GM12878 (cell line): ENCODE data around the gene NPAS4. TPM values are rescaled to one million over a fixed set of nuclear protein-coding genes. Genes with fewer than 3 reads are reported as not detected.

Source experiments
- ATAC-seq: fragments of 200-7000 bp; cut with Tn5 transposase; 3 replicates; pipeline ENCODE4 v1.9.1; 2020; ENCODE audit warnings: mild to moderate bottlenecking, moderate library complexity
- Bru-seq: library from RNA; stranded (reverse); fragments of 400-500 nt; gene quantifications from one replicate; lab custom pipeline; 2021; lab: Mats Ljungman, UMichigan
- BruChase-seq, 2 experiments: library from RNA; stranded (reverse); fragments of 400-500 nt; gene quantifications; one replicate each; lab custom pipeline; 2021; lab: Mats Ljungman, UMichigan
- BruUV-seq: library from RNA; stranded (reverse); fragments of 400-500 nt; replicated peaks from 2 replicates; lab custom pipeline; 2021; lab: Mats Ljungman, UMichigan
- CTCF ChIA-PET: fragments of 300-600 bp; sonication (Branson Sonifier 250); formaldehyde crosslinking; extraction: SDS; loops from one replicate; lab custom pipeline; 2021; ENCODE audit warnings: inconsistent platforms; lab: Yijun Ruan, JAX
- POLR2A ChIA-PET: fragments of 350-600 bp; formaldehyde crosslinking; extraction: SDS; loops from one replicate; lab custom pipeline; 2021; ENCODE audit warnings: inconsistent platforms; lab: Charles Lee
- RAD21 ChIA-PET: fragments of 300-600 bp; sonication (Branson Sonifier 250); formaldehyde crosslinking; loops from one replicate; lab custom pipeline; 2023; ENCODE audit warnings: antibody characterized with exemption; ENCODE audit not compliant: unreplicated experiment; lab: Charles Lee
- SMC1A ChIA-PET: fragments of 300-600 bp; sonication (Branson Sonifier 250); formaldehyde crosslinking; loops from one replicate; lab custom pipeline; 2023; ENCODE audit not compliant: unreplicated experiment, uncharacterized antibody; lab: Charles Lee
- DNase-seq: peaks from one replicate; pipeline ENCODE4 v3.0.0-alpha.2; 2011; ENCODE audit warnings: low read depth, low spot score
- FAIRE-seq: peaks from 3 replicates; lab custom pipeline; 2011; peaks lifted over from hg19 to GRCh38; lab: Jason Lieb, UNC
- H2AFZ ChIP-seq: 2 replicates; pipeline ENCODE4 v1.6.0; 2011; ENCODE audit warnings: low read depth, low read length, control low read depth; ENCODE audit not compliant: control insufficient read depth
- H3K27ac ChIP-seq: 2 replicates; pipeline ENCODE4 v1.5.1; 2011; ENCODE audit warnings: control low read depth; ENCODE audit not compliant: control insufficient read depth, insufficient read depth
- H3K27me3 ChIP-seq, 2 experiments: replicated peaks in 1 of 2; 2 replicates each; pipeline versions ENCODE4 v1.6.0 to v1.6.1; 2011; ENCODE audit warnings: low read length in 1 of 2; ENCODE audit not compliant: control insufficient read depth in 2 of 2, insufficient read depth in 2 of 2
- H3K36me3 ChIP-seq, 2 experiments: 2 replicates each; pipeline ENCODE4 v1.5.1; 2011; ENCODE audit warnings: low read length in 1 of 2; ENCODE audit not compliant: control insufficient read depth in 2 of 2, insufficient read depth in 2 of 2
- H3K4me1 ChIP-seq: 2 replicates; pipeline ENCODE4 v1.6.1; 2011; ENCODE audit warnings: mild to moderate bottlenecking, low read length, moderate library complexity, mixed read lengths; ENCODE audit not compliant: control insufficient read depth, insufficient read depth
- H3K4me2 ChIP-seq: 2 replicates; pipeline ENCODE4 v1.6.0; 2011; ENCODE audit warnings: control low read depth; ENCODE audit not compliant: control insufficient read depth, insufficient read depth
- H3K4me3 ChIP-seq: fragments of 200-600 bp; sonication (generic); 2 replicates; pipeline ENCODE4 v1.5.1; 2016
- H3K79me2 ChIP-seq: 2 replicates; pipeline ENCODE4 v1.6.0; 2011; ENCODE audit warnings: low read length; ENCODE audit not compliant: control insufficient read depth, insufficient read depth
- H3K9ac ChIP-seq: 2 replicates; pipeline ENCODE4 v1.8.0; 2011; ENCODE audit warnings: low read length, control low read depth, mixed read lengths; ENCODE audit not compliant: control insufficient read depth, insufficient read depth
- H3K9me3 ChIP-seq: replicated peaks from 3 replicates; pipeline ENCODE4 v1.5.1; 2011; ENCODE audit warnings: mild to moderate bottlenecking, low read length; ENCODE audit not compliant: control insufficient read depth, insufficient read depth
- H4K20me1 ChIP-seq: 2 replicates; pipeline ENCODE4 v1.6.0; 2011; ENCODE audit not compliant: control insufficient read depth, insufficient read depth
- ASH2L ChIP-seq: fragments of 300-600, 200-600 bp; sonication (generic); IDR thresholded peaks from 2 replicates; pipeline ENCODE4 v1.6.1; 2017; ENCODE audit warnings: low read depth, mild to moderate bottlenecking, borderline replicate concordance
- ATF3 ChIP-seq: IDR thresholded peaks from 2 replicates; pipeline ENCODE4 v1.6.1; 2011; ENCODE audit warnings: low read depth, mild to moderate bottlenecking, low read length, moderate library complexity, borderline replicate concordance; ENCODE audit errors: extremely low read depth
- BHLHE40 ChIP-seq, 2 experiments: fragments of 450-650 bp in 1 of 2; IDR thresholded peaks; 2 replicates each; pipeline ENCODE4 v1.6.1; 2011 to 2017; ENCODE audit warnings: low read depth in 2 of 2, borderline replicate concordance in 1 of 2, improper control_type of control experiment in 1 of 2, low read length in 1 of 2, mild to moderate bottlenecking in 1 of 2
- EP300 ChIP-seq, 2 experiments: fragments of 150-350 bp in 1 of 2; IDR thresholded peaks; 2 replicates each; pipeline ENCODE4 v1.6.1; 2011 to 2012; ENCODE audit warnings: low read depth in 2 of 2, low read length in 2 of 2, borderline replicate concordance in 1 of 2, improper control_type of control experiment in 1 of 2, inconsistent platforms in 1 of 2; ENCODE audit not compliant: control insufficient read depth in 1 of 2
- LARP7 ChIP-seq: fragments of 450-650 bp; IDR thresholded peaks from 2 replicates; pipeline ENCODE4 v1.6.1; 2017; ENCODE audit warnings: mild to moderate bottlenecking
- MTA2 ChIP-seq: fragments of 450-650 bp; IDR thresholded peaks from 2 replicates; pipeline ENCODE4 v1.6.1; 2016; ENCODE audit warnings: low read depth, mild to moderate bottlenecking, moderate library complexity
- RBBP5 ChIP-seq: fragments of 200-600 bp; sonication (generic); conservative IDR thresholded peaks from 2 replicates; pipeline ENCODE4 v1.6.1; 2016
- SKIL ChIP-seq: fragments of 450-650 bp; IDR thresholded peaks from 2 replicates; pipeline ENCODE4 v1.6.1; 2017; ENCODE audit warnings: mild to moderate bottlenecking, low read depth, inconsistent platforms; ENCODE audit not compliant: poor library complexity, severe bottlenecking
- TCF3 ChIP-seq: IDR thresholded peaks from 2 replicates; pipeline ENCODE4 v1.6.1; 2012; ENCODE audit warnings: low read depth, mild to moderate bottlenecking, low read length, borderline replicate concordance; ENCODE audit not compliant: insufficient read depth
- ZBED1 ChIP-seq: IDR thresholded peaks from 2 replicates; pipeline ENCODE4 v1.6.1; 2016; ENCODE audit warnings: borderline replicate concordance
- ZZZ3 ChIP-seq: IDR thresholded peaks from 2 replicates; pipeline ENCODE4 v1.6.1; 2011; ENCODE audit warnings: low read depth; ENCODE audit not compliant: control insufficient read depth, insufficient read length
- WGBS: methylation state at CpG from one replicate; pipeline ENCODE4 v1.1.6; 2016; ENCODE audit warnings: low lambda C conversion rate; ENCODE audit not compliant: insufficient replicate concordance, insufficient coverage; ENCODE audit errors: missing lambda C conversion rate; 5-methylcytosine and 5-hydroxymethylcytosine counted together
- in situ Hi-C: fragments of 300-500 bp; cut with MboI; formaldehyde crosslinking; loops from 9 replicates; pipeline ENCODE4 v1.14.3; 2018; ENCODE audit warnings: mixed read lengths
- intact Hi-C: fragments of 100-400 bp; cut with micrococcal nuclease; formaldehyde crosslinking; loops from one replicate; pipeline ENCODE4 v1.14.2; 2022; ENCODE audit not compliant: unreplicated experiment
- long read RNA-seq, 2 experiments: library from polyadenylated mRNA; unstranded; transcript quantifications; one replicate each; pipeline ENCODE4 v2.0.0, GENCODE V29; 2019 to 2020
- polyA minus RNA-seq, 3 experiments: library from RNA; depleted of rRNA, polyadenylated mRNA; stranded (reverse); fragments of >200 nt; gene quantifications; 2 replicates each; pipeline ENCODE4 v1.2.3, GENCODE V29; 2011
- polyA plus RNA-seq, 11 experiments: library from polyadenylated mRNA; depleted of rRNA in 4 of 11; unstranded in 6 of 11; stranded (reverse) in 5 of 11; fragments of >200 nt; fragmentation: Nextera tagmentation in 4 of 11; fragmentation: Illumina TruSeq in 1 of 11; extraction: Ambion mirVana in 4 of 11; extraction: Trizol in 1 of 11; gene quantifications; 1 replicate in 1 of 11; 2 replicates in 10 of 11; pipeline versions ENCODE4 v1.2.1 to v1.2.3, GENCODE V29; 2011 to 2016; ENCODE audit warnings: inconsistent platforms in 2 of 11, missing spikeins in 2 of 11, low read depth in 1 of 11
- total RNA-seq, 4 experiments: library from RNA; depleted of rRNA in 3 of 4; stranded (reverse); fragments of >200 nt in 3 of 4; fragmentation: Illumina TruSeq in 1 of 4; extraction: Trizol in 1 of 4; gene quantifications; 2 replicates each; pipeline versions ENCODE4 v1.2.1 to v1.2.3, GENCODE V29; 2013 to 2021

The NPAS4 gene
- total RNA-seq (2013; cell fraction: nucleolus; rRNA removed) = not detected in 2 replicates
- 0.06 TPM in 1 of 2 replicates, not detected in the other for total RNA-seq (2014; rRNA removed)
- not detected in 2 replicates for total RNA-seq (2014; rRNA removed; fragmentation: Illumina TruSeq; extraction: Trizol)
- total RNA-seq (2021) = not detected in 2 replicates
- not detected for polyA plus RNA-seq (2011; ENCODE audit: low read depth)
- polyA plus RNA-seq (2011; rRNA removed) = 0.03 TPM in 1 of 2 replicates, not detected in the other
- not detected in 2 replicates for polyA plus RNA-seq (2011; cell fraction: cytosol; rRNA removed)
- 0.04 and 0.06 TPM in 2 replicates for polyA plus RNA-seq (2011; cell fraction: nucleus; rRNA removed)
- 0.04 and 0.18 TPM in 2 replicates for polyA plus RNA-seq (2012)
- not detected in 2 replicates for polyA plus RNA-seq (2014; fragmentation: Illumina TruSeq; extraction: Trizol)
- not detected for polyA plus RNA-seq (2014; fragmentation: Nextera tagmentation; extraction: Ambion mirVana)
- polyA plus RNA-seq (2014; rRNA removed) = 0.14 and 0.18 TPM in 2 replicates
- not detected for polyA plus RNA-seq (2016; fragmentation: Nextera tagmentation; extraction: Ambion mirVana)
- not detected in 2 replicates for polyA minus RNA-seq (2011; rRNA and poly(A)+ RNA removed)
- not detected in 2 replicates for polyA minus RNA-seq (2011; cell fraction: cytosol; rRNA and poly(A)+ RNA removed)
- not detected in 2 replicates for polyA minus RNA-seq (2011; cell fraction: nucleus; rRNA and poly(A)+ RNA removed)
- Bru-seq, nascent RNA = not detected
- not detected for BruChase-seq, experiment 1, labeled RNA remaining after a 6-hour chase
- BruChase-seq, experiment 2, labeled RNA remaining after a 2-hour chase = not detected
- long read RNA-seq, experiment 1 = 0 reads
- long read RNA-seq, experiment 2 = 0 reads

- H3K4me2 ChIP-seq = no peak within 1 kb of the TSS
- ATAC-seq (no peak), DNase-seq (no peak), FAIRE-seq (no peak)
- ChIA-PET SMC1A (interaction anchor here (0.6 to 1.4 kb wide), 7 partner anchors 9 to 257 kb away, joined by 3 to 6 read pairs (median 3); partner anchors contain the start of genes DPP3, MRPL11 and RBM4B), POLR2A (interaction anchor here (0.6 to 1.4 kb wide), 4 partner anchors 18 to 59 kb away, joined by 3 read pairs; partner anchors contain the start of genes DPP3, MRPL11 and PELI3), CTCF (interaction anchor here (0.6 to 2.4 kb wide), 9 partner anchors 9 to 1547 kb away, joined by 3 to 22 read pairs (median 10); partner anchors contain the start of genes DPP3, MRPL11, PELI3 and RBM4B), RAD21 (interaction anchor here (0.7 to 1.7 kb wide), 10 partner anchors 12 to 268 kb away, joined by 3 to 11 read pairs (median 6); partner anchors contain the start of genes DPP3 and MRPL11)
- in situ Hi-C loops = no loop called here
- peaks cover 0 to 8% of the 10 kb centered on the region in 2 experiments; a peak in 1 of 4 replicates for H3K27me3 ChIP-seq
- H3K9me3 ChIP-seq = no peaks in the 10 kb centered on the region; the same call in 2 of the 3 replicates
- H2AFZ ChIP-seq = no peak within 1 kb of the TSS
- H3K4me1 ChIP-seq = peaks cover 3% of the 10 kb centered on the region; the same call in 1 of the 2 replicates
- H3K4me3 ChIP-seq = no peak within 1 kb of the TSS
- intact Hi-C loops = no loop called here
- H4K20me1 ChIP-seq = peaks cover 4% of the 10 kb centered on the region; the same call in 1 of the 2 replicates
- H3K9ac ChIP-seq = no peak within 1 kb of the TSS
- no peaks in the 10 kb centered on the region for H3K79me2 ChIP-seq
- no peak within 1 kb of the TSS for H3K27ac ChIP-seq
- TF ChIP-seq TCF3 (no peak), ATF3 (no peak), LARP7 (no peak), SKIL (no peak), MTA2 (no peak), EP300 (IDR thresholded peaks at IDR 0.05; ENCODE audit: borderline replicate concordance in 1 of 2, control insufficient read depth in 1 of 2, low read depth in 2 of 2, low read length in 2 of 2) (no peak), ZBED1 (no peak), ASH2L (no peak), ZZZ3 (no peak), RBBP5 (no peak), BHLHE40 (IDR thresholded peaks at IDR 0.05; ENCODE audit: borderline replicate concordance in 1 of 2, low read depth in 2 of 2, low read length in 1 of 2) (no peak)
- no peaks in the 10 kb centered on the region for H3K36me3 ChIP-seq
- WGBS = 34% methylated on average over 50 of the region's 71 CpGs
- no TSS peak for BruUV-seq
Observed at GRCh38 chr11:66420671-66421476, at the start of gene NPAS4. Gene NPAS4, plus strand, starts transcription at chr11:66421035. Its CDS starts 145 bp downstream, at chr11:66421180.
